Muscle of leg (tissue), 11 donors: ENCODE measurements around the gene MROH2A. TPM values are rescaled to one million over a fixed set of nuclear protein-coding genes. Genes with fewer than 3 reads are reported as not detected.

Source experiments
- DNase-seq: peaks from one replicate; pipeline ENCODE4 v3.0.0; 2013
- H3K27ac ChIP-seq: one replicate; pipeline ENCODE4 v1.5.1; 2013; ENCODE audit warnings: mild to moderate bottlenecking, low read length, control low read depth
- H3K27me3 ChIP-seq: one replicate; pipeline ENCODE4 v1.6.1; 2013; ENCODE audit warnings: low read length; ENCODE audit not compliant: control insufficient read depth, insufficient read depth
- H3K36me3 ChIP-seq: one replicate; pipeline ENCODE4 v1.6.1; 2013; ENCODE audit warnings: low read length; ENCODE audit not compliant: control insufficient read depth, insufficient read depth
- H3K4me1 ChIP-seq: one replicate; pipeline ENCODE4 v1.6.1; 2013; ENCODE audit warnings: low read length; ENCODE audit not compliant: control insufficient read depth, insufficient read depth
- H3K4me3 ChIP-seq: one replicate; pipeline ENCODE4 v1.5.1; 2013; ENCODE audit warnings: low read length, control low read depth
- H3K9me3 ChIP-seq: replicated peaks from 2 replicates; pipeline ENCODE4 v1.6.1; 2013; ENCODE audit warnings: low read depth, low read length; ENCODE audit not compliant: control insufficient read depth
- WGBS: methylation state at CpG from one replicate; pipeline ENCODE4 v1.1.5; 2013; ENCODE audit warnings: missing lambda C conversion rate; ENCODE audit not compliant: insufficient coverage; 5-methylcytosine and 5-hydroxymethylcytosine counted together
- polyA plus RNA-seq, 8 donors: library from polyadenylated mRNA; unstranded; fragments of 120-200 nt; gene quantifications; one replicate each; pipeline versions ENCODE4 v1.2.1 to v1.2.3, GENCODE V29; 2013; ENCODE audit warnings: inconsistent platforms in 1 of 8, low replicate concordance in 1 of 8; ENCODE audit not compliant: insufficient read length in 8 of 8, insufficient read depth in 1 of 8
- total RNA-seq: library from RNA; stranded (reverse); fragments of 120-200 nt; gene quantifications from one replicate; pipeline ENCODE4 v1.2.4, GENCODE V29; 2013

MROH2A gene
- total and polyA plus RNA-seq, 9 donors, result not detected

- Histone ChIP-seq H3K9me3 (no peaks in the 10 kb centered on the region), H3K27ac (no peak overlapping the region), H3K4me1 (peaks cover 8% of the 10 kb centered on the region), H3K27me3 (no peaks in the 10 kb centered on the region), H3K36me3 (peaks cover 57% of the 10 kb centered on the region), H3K4me3 (no peak overlapping the region)
- no peak for DNase-seq
- WGBS, result no CpG with 5 or more reads among the region's 9 CpGs
These were observed 59.6 kb downstream of the MROH2A start for GRCh38 chr2:233837694-233838229.

GRCh38 chr2:233838251-233838650 is 60.1 kb downstream of the MROH2A start:
- Histone ChIP-seq H3K27ac (no peak overlapping the region), H3K27me3 (no peaks in the 10 kb centered on the region), H3K4me3 (no peak overlapping the region), H3K9me3 (no peaks in the 10 kb centered on the region), H3K36me3 (peaks cover 60% of the 10 kb centered on the region), H3K4me1 (peaks cover 4% of the 10 kb centered on the region)
- DNase-seq, result no peak
- 72% methylated on average over 6 of the region's 7 CpGs for WGBS

- Histone ChIP-seq H3K27me3 (no peaks in the 10 kb centered on the region), H3K4me3 (no peak overlapping the region), H3K36me3 (peaks cover 66% of the 10 kb centered on the region), H3K4me1 (peaks cover 4% of the 10 kb centered on the region), H3K27ac (no peak overlapping the region), H3K9me3 (no peaks in the 10 kb centered on the region)
- DNase-seq, result no peak
- 77% methylated on average over 8 of the region's 12 CpGs for WGBS
These were observed 60.8 kb downstream of the MROH2A start for GRCh38 chr2:233838726-233839446.

DNA sequence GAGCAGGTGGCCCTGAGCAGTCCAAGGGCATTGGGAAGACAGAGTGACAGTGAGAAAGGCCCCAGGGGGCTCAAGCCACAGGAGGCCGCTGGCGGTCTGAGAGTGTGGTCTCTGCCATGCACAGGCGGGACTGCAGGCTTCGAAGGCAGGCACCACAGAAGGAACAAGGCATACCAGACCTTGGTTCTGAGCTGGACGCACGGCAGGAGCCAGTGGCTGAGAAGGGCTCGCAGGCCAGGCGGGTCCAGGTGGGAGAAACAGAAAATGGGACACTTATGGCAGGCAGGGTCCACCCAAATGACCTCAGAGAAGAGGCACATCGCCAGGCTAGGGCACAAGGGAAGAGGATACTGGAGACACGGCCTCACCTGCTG is 61.3 kb downstream of the MROH2A start:
- DNase-seq, result no peak
- no peak overlapping the region for H3K27ac ChIP-seq
- no peaks in the 10 kb centered on the region for H3K27me3 ChIP-seq
- no peaks in the 10 kb centered on the region for H3K9me3 ChIP-seq
- WGBS, result 91% methylated on average over 6 of the region's 10 CpGs
- no peaks in the 10 kb centered on the region for H3K4me1 ChIP-seq
- no peak overlapping the region for H3K4me3 ChIP-seq
- H3K36me3 ChIP-seq, result peaks cover 66% of the 10 kb centered on the region

DNA sequence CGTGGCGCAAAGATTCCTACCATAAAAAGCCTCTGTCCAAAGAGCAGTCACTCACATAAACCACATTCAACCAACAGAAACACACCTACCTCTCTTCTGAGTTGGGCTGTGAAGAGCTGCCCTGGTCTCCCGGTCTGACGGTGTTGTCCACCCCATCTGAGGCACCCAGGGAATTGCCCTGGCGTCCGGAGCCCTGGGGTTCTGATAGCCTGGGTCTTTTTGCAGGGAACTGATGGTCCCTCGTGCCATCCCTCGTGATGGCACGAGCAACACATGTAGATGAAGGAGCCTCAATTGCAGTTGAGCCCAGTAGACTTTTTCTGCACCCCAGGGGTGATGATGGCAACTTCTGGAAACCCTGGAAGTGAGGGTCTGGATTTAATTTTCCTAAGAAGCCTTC is 62.4 kb downstream of the MROH2A start:
- WGBS, result 87% methylated on average over 4 of the region's 9 CpGs
- H3K4me3 ChIP-seq, result no peak overlapping the region
- H3K4me1 ChIP-seq, result no peaks in the 10 kb centered on the region
- no peaks in the 10 kb centered on the region for H3K9me3 ChIP-seq
- peaks cover 67% of the 10 kb centered on the region for H3K36me3 ChIP-seq
- no peak overlapping the region for H3K27ac ChIP-seq
- no peak for DNase-seq
- H3K27me3 ChIP-seq, result no peaks in the 10 kb centered on the region

DNA sequence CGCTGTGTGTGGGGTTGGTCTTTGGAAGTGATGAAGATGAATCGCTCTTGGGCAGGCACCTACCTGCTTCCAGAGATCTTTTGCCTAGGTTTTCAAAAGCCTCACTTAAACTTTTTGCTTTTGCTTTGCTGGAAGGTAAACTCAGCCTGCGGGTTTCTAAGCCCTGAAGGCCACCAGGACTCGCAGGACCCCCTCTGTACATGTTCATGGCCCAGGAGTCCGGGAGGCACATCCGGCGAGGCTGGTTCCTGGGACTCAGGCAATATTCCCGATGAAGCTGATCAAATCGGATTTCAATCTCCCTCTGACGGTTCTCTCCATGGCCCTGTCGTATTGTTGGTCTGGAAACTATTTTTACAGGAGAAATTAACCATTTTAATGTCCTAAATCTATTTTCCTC is 63.1 kb downstream of the MROH2A start:
- H3K27ac ChIP-seq, result no peak overlapping the region
- no peaks in the 10 kb centered on the region for H3K4me1 ChIP-seq
- H3K36me3 ChIP-seq, result peaks cover 62% of the 10 kb centered on the region
- H3K27me3 ChIP-seq, result no peaks in the 10 kb centered on the region
- no peak for DNase-seq
- H3K4me3 ChIP-seq, result no peak overlapping the region
- 100% methylated on average over 7 of the region's 11 CpGs for WGBS
- no peaks in the 10 kb centered on the region for H3K9me3 ChIP-seq

DNA sequence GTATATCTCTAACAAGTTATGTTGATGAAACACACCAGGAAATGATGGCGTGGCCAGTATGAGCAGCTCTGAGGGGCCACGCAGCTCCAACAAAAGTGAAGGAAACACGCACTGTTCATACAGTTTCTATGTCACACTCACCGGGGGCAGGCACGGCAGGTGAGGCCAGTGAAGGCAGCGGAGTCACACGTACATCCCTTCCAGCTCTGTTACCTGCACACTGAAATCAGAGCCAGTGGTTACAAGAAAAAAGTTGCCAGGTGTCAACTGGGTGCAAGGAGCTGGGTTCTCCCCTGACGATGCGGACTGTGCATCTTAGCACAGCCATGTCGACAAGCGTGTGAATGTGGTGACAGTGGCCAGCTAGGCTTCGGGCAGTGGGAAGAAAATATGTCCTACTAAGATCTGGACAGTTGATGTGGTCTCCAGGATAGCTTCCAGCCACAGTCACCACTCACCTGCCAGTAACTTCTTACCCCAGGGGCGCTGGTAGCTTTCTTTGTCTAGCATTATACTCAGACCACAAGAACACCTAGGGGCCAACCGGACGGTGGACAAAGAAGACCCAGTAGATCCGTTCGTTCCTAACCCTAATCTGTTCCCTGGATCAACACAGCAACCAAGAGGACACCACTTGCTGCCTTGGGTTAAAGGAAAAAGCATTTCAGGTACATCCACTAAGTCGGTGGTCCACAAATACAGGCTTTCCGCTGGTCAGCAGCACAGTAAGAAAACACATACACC is 66.1 kb downstream of the MROH2A start:
- peaks cover 81% of the 10 kb centered on the region for H3K36me3 ChIP-seq
- WGBS, result 91% methylated on average over 14 of the region's 19 CpGs
- H3K4me1 ChIP-seq, result no peaks in the 10 kb centered on the region
- no peak overlapping the region for H3K27ac ChIP-seq
- H3K9me3 ChIP-seq, result no peaks in the 10 kb centered on the region
- DNase-seq, result no peak
- H3K4me3 ChIP-seq, result no peak overlapping the region
- H3K27me3 ChIP-seq, result no peaks in the 10 kb centered on the region

DNA sequence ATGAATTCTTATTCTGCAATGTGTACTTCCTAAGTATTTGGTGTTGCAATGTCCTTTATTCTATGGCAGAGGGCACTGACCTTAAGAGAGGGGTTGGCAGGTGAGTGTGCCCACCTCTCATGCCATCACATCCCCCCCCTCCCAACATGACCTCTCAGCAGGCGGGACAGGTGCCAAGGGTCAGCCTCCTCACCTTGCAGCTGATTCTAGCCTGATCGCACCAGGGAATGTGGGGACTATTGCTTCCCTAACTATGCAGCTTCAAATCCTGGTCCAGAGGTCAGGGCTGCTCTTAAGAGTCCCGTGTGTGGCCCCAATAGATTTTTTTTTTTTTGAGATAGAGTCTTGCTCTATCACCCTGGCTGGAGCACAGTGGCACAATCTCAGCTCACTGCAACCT is 66.7 kb downstream of the MROH2A start:
- no peaks in the 10 kb centered on the region for H3K9me3 ChIP-seq
- H3K27me3 ChIP-seq, result no peaks in the 10 kb centered on the region
- H3K36me3 ChIP-seq, result peaks cover 80% of the 10 kb centered on the region
- 100% methylated on average over 1 of the region's 3 CpGs for WGBS
- no peak overlapping the region for H3K4me3 ChIP-seq
- H3K4me1 ChIP-seq, result no peaks in the 10 kb centered on the region
- DNase-seq, result no peak
- H3K27ac ChIP-seq, result no peak overlapping the region

DNA sequence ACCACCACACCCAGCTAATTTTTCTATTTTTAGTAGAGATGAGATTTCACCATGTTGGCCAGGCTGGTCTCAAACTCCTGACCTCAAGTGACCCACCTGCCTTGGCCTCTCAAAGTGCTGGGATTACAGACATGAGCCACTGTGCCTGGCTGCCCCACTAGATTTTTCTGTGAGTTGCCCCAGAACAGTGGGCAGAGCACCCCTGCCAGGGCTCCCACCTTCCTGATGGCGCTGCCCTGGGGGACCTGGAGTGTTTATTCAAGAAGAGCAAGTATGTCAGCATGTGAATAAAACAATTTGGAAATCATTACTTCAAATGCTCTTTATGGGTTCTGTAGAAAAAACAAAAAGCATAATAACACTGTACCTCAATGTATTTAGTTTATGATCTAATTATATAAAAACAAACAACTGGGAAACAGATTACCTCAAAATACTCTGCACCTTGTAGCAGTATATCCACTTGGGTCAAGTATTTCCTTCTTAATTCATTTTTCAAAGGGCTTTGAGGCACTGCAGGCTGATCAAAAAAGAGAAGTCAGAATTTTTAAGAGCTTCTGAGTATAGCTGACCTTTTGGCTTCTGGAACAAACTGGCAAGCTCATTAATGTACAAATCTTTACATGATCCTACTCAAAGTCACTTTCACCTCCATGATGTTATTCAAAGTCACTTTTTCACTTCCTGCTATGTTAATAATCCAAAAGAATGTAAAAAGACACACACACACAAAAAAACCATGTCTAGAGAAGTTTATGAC is 67.4 kb downstream of the MROH2A start:
- H3K27ac ChIP-seq, result no peak overlapping the region
- no peaks in the 10 kb centered on the region for H3K27me3 ChIP-seq
- no peak for DNase-seq
- peaks cover 79% of the 10 kb centered on the region for H3K36me3 ChIP-seq
- no peaks in the 10 kb centered on the region for H3K4me1 ChIP-seq
- WGBS, result no CpG with 5 or more reads among the region's 1 CpG
- no peak overlapping the region for H3K4me3 ChIP-seq
- H3K9me3 ChIP-seq, result no peaks in the 10 kb centered on the region
